ENCODE measurements around the gene ADAMTS14.

GRCh38 chr10:70770001-70770400 lies 97.7 kb downstream of the ADAMTS14 start:
- TF ChIP-seq CREM (CRISPR knock-in tag; IDR thresholded peaks at IDR 0.05) (no peak), ZNF232 (CRISPR knock-in tag; IDR thresholded peaks at IDR 0.05) (no peak), MAX (CRISPR knock-in tag; IDR thresholded peaks at IDR 0.05) (no peak)

Data from WTC11 (cell line).